ENCODE results near the gene IRX6. TPM values are rescaled to one million over a fixed set of nuclear protein-coding genes. Genes with fewer than 3 reads are reported as not detected.

The IRX6 gene
- total RNA-seq, 6 donors from 2014 or later: 2.1 to 10.3 (median 4.3) TPM

DNA sequence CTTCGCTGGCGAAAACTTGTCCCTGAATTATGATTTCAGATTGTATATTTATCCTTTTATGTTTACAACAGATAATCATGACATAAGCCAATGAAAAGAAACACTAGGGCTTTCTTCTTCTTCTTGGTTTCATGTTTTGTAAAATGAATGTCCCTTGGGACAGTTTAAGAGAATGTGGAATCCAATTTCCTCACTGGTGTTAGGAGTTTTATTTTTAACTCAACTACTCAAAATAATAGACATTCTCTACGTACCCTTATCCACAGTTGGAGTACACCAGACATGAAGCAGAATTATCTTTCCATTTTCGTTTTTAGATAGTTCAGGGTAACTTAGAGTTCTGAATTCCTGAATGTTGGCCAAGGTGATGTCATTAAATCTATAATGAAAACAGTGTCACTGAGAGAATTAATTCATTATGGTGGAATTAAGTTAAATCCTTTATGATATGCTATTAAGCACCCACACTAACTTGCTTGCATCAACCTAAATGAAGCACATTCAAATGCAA is 43.4 kb downstream of the IRX6 start:
- H3K9me3 ChIP-seq: no peaks in the 10 kb centered on the region
- WGBS, 2 donors: 41 to 49% methylated on average over 4 of the region's 4 CpGs
- ATAC-seq (ENCODE audit: low FRiP score in 2 of 2) (peak in 1 of 2 donors; percentile 37), DNase-seq (no peak)
- peaks cover 0 to 6% (median 0%) of the 10 kb centered on the region in 4 donors for H3K27me3 ChIP-seq
- H3K27ac ChIP-seq: no peak overlapping the region
- no peaks in the 10 kb centered on the region for H3K36me3 ChIP-seq
- no peak overlapping the region for H3K4me3 ChIP-seq
- TF ChIP-seq POLR2A (IDR thresholded peaks at IDR 0.05) (no peak), EP300 (IDR thresholded peaks at IDR 0.05) (no peak), POLR2AphosphoS5 (IDR thresholded peaks at IDR 0.05) (no peak)
- TF ChIP-seq, protein P1, sequence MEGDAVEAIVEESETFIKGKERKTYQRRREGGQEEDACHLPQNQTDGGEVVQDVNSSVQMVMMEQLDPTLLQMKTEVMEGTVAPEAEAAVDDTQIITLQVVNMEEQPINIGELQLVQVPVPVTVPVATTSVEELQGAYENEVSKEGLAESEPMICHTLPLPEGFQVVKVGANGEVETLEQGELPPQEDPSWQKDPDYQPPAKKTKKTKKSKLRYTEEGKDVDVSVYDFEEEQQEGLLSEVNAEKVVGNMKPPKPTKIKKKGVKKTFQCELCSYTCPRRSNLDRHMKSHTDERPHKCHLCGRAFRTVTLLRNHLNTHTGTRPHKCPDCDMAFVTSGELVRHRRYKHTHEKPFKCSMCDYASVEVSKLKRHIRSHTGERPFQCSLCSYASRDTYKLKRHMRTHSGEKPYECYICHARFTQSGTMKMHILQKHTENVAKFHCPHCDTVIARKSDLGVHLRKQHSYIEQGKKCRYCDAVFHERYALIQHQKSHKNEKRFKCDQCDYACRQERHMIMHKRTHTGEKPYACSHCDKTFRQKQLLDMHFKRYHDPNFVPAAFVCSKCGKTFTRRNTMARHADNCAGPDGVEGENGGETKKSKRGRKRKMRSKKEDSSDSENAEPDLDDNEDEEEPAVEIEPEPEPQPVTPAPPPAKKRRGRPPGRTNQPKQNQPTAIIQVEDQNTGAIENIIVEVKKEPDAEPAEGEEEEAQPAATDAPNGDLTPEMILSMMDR (IDR thresholded peaks at IDR 0.05): no peak
- no peaks in the 10 kb centered on the region for H3K4me1 ChIP-seq

DNA sequence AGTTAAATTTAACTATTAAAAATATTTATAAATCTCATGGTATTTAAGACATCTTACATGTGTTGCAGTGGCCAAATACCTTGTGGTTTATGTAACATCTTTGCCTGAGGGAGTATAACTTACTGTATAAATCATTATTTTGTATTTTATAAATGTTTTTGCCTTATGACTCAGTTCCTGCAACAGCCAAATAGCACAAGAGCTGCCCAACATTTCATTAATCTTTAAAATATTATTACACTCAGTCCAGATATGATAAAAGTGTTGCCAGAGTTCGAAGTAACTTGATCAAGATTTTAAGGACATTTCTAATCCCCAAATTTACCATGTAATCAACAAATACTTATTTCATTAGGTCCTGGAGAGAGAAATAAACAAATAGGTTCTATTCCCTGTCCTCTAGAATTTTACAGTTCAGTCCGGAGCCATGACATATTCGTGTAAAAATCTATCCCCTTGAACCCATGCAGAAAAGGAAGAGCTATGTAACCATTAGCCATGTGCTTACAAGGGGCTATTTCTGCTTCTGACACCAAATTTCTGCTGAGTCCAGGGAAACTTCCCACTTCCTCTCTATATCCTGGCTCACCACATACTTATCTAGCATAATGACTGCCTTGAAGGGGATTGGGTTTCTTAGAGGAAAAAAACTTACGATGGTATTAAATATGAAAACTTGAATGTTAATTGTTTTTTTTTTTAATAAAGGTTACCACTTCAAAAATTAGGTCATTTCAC is 44.0 kb downstream of the IRX6 start:
- H3K36me3 ChIP-seq: no peaks in the 10 kb centered on the region
- WGBS, 2 donors: 36 to 41% methylated on average over 4 of the region's 4 CpGs
- ATAC-seq (ENCODE audit: low FRiP score in 2 of 2) (peak in 1 of 2 donors; percentile 78), DNase-seq (no peak)
- TF ChIP-seq POLR2A (IDR thresholded peaks at IDR 0.05) (no peak), EP300 (IDR thresholded peaks at IDR 0.05) (no peak), POLR2AphosphoS5 (IDR thresholded peaks at IDR 0.05) (no peak)
- TF ChIP-seq, protein P1 (IDR thresholded peaks at IDR 0.05): no peak
- H3K27ac ChIP-seq: no peak overlapping the region
- peaks cover 0 to 6% (median 0%) of the 10 kb centered on the region in 4 donors for H3K27me3 ChIP-seq
- H3K4me1 ChIP-seq: no peaks in the 10 kb centered on the region
- no peak overlapping the region for H3K4me3 ChIP-seq
- H3K9me3 ChIP-seq: no peaks in the 10 kb centered on the region

DNA sequence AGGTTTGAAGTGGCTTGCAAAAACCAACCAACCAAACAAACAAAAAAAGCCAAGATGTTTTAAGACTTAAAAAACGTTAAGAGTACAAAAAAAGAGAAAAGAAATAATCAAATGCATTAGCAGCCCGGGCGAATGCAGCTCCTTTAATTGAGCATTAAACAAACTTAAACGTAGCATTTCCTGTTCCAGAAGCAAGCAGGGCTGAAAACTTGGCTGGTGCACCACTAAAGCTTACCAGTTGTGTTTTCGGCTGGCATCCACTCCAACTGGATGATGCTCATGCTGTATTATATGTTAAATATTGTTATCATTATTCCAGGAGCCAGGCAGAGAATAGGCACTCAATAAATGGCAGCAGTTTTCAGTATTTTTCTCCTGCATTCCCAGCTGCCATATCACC is 45.1 kb downstream of the IRX6 start:
- no peak for DNase-seq
- ATAC-seq (ENCODE audit: low FRiP score in 2 of 2): no peak
- no peaks in the 10 kb centered on the region for H3K36me3 ChIP-seq
- no peaks in the 10 kb centered on the region for H3K4me1 ChIP-seq
- no peaks in the 10 kb centered on the region for H3K9me3 ChIP-seq
- peaks cover 0 to 6% (median 0%) of the 10 kb centered on the region in 4 donors for H3K27me3 ChIP-seq
- TF ChIP-seq POLR2A (IDR thresholded peaks at IDR 0.05): no peak
- no peak for TF ChIP-seq POLR2AphosphoS5 (IDR thresholded peaks at IDR 0.05)
- TF ChIP-seq, protein P1 (IDR thresholded peaks at IDR 0.05): no peak
- TF ChIP-seq EP300 (IDR thresholded peaks at IDR 0.05): no peak
- H3K27ac ChIP-seq: no peak overlapping the region
- 22 to 27% methylated on average over 5 of the region's 5 CpGs for WGBS, 2 donors
- no peak overlapping the region for H3K4me3 ChIP-seq

DNA sequence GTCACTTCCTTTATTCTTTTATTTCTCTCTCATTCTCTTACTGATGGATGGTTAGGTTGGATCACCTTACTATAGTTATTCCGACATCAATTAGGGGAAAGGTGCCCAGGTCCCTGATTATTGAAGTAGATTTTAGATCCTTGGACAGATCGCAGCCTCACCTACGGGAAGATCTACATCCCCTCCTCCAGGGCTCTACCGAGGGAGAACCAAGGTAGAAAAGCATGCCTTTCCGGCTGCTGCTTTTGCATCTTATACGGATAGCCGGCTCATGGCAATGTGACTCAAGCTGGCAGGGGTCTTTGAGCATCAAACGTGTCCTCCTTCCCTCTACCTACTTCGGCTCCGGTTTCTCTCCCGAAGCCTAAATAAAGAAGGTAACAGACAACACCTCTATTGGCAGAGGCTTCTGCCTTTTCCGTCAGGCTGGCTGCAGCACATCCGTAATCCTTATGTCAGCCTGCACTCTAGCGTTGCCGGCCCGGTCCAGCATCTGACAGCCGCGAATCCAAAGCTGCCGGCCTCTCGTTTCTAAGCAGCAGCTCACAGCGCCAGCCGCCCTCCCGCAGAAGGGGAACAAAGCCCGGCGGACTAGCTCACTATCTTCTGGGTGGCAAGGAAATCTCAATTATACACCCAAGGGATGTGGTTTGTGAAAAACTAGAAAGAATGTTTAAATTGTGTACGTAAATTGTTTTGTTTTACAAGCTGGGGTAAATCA is 46.9 kb downstream of the IRX6 start:
- no peaks in the 10 kb centered on the region for H3K9me3 ChIP-seq
- DNase-seq: peak; percentile 63 to 72
- H3K36me3 ChIP-seq: no peaks in the 10 kb centered on the region
- TF ChIP-seq, protein P1 (IDR thresholded peaks at IDR 0.05): peak in 4 of 6 experiments; percentile 14 to 33 (median 24)
- no peak for TF ChIP-seq POLR2AphosphoS5 (IDR thresholded peaks at IDR 0.05)
- H3K4me3 ChIP-seq: no peak overlapping the region
- H3K27ac ChIP-seq: no peak overlapping the region
- no peaks in the 10 kb centered on the region for H3K4me1 ChIP-seq
- 5 to 12% methylated on average over 26 of the region's 26 CpGs for WGBS, 2 donors
- ATAC-seq (ENCODE audit: low FRiP score in 2 of 2): peak; percentile 49 to 80
- peaks cover 0 to 6% (median 0%) of the 10 kb centered on the region in 4 donors for H3K27me3 ChIP-seq
